Measurements from ENCODE around the gene TOM1L2.

The TOM1L2 gene

DNA sequence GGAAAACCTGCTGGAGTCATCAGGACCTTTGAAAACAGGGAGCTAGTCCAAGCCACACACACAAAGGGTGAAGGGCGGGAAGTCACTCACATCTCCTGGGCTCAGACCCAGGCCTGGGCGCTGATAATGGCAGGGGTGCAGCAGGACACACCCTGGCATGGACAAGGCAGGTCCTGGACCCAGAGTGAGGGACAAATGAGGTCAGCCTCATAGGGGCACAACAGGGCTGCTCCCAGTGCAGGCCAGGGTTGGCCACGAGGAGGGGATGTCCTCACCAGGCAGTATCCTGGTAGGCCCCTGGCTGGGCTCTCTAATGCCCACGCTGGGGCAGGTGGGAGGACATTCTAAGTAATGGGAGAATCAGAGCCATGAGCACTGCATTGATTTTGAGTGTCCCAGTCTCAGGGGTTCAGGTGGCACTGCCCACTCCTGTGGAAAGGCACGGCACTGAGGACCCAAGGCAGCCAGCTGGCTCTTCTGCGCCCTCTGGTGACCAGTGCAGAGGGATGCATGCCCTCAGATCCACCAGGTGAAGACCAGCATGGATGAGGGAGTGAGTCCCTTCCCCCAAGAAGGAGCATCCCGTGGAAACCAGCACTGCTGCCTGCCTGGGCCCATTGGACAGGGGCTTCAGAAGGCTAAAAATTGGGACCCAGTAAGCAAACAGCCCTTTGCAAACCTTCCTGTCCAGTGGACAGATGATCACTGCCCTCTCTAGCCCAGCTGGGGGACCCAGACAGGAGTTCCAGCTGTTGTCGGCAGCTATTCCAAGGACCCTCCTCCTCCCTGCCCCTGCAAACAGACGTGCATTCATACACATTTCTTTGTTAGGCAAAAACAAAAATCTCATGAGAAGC lies 112.1 kb downstream of the TOM1L2 start:
- no peak overlapping the region for H3K4me3 ChIP-seq (ENCODE audit: low read depth, low read length)
- H3K36me3 ChIP-seq = no peaks in the 10 kb centered on the region
- no peaks in the 10 kb centered on the region for H3K27me3 ChIP-seq
- H3K9me3 ChIP-seq = no peaks in the 10 kb centered on the region
- TF ChIP-seq, protein P1, sequence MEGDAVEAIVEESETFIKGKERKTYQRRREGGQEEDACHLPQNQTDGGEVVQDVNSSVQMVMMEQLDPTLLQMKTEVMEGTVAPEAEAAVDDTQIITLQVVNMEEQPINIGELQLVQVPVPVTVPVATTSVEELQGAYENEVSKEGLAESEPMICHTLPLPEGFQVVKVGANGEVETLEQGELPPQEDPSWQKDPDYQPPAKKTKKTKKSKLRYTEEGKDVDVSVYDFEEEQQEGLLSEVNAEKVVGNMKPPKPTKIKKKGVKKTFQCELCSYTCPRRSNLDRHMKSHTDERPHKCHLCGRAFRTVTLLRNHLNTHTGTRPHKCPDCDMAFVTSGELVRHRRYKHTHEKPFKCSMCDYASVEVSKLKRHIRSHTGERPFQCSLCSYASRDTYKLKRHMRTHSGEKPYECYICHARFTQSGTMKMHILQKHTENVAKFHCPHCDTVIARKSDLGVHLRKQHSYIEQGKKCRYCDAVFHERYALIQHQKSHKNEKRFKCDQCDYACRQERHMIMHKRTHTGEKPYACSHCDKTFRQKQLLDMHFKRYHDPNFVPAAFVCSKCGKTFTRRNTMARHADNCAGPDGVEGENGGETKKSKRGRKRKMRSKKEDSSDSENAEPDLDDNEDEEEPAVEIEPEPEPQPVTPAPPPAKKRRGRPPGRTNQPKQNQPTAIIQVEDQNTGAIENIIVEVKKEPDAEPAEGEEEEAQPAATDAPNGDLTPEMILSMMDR (IDR thresholded peaks at IDR 0.05; ENCODE audit: low read depth, low read length) = peak; percentile 87
- no peaks in the 10 kb centered on the region for H3K4me1 ChIP-seq
- peak; percentile 58 for DNase-seq

DNA sequence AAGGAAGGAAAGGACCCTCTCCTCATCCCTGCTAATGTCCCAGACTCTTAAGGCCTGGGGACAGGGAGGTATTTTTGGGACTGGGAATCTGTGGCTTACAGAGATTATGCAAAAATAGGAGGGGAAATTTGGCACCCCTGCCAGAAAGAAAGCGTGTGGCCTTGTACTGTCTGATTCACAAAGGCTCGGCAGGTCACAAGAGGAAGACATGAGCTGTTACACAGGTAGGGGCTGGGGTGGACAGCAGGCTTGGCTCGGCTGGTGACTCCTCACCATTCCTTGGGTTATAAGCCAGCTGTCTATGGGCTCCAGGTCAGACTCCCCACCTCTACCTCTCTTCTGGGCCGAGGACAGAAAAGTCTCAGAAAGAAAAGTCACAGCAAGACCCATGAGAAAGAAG lies 114.7 kb downstream of the TOM1L2 start:
- Histone ChIP-seq H3K9me3 (no peaks in the 10 kb centered on the region), H3K4me1 (no peaks in the 10 kb centered on the region), H3K4me3 (ENCODE audit: low read depth, low read length) (no peak overlapping the region), H3K36me3 (no peaks in the 10 kb centered on the region), H3K27me3 (no peaks in the 10 kb centered on the region)
- TF ChIP-seq, protein P1 (IDR thresholded peaks at IDR 0.05; ENCODE audit: low read depth, low read length) = no peak
- DNase-seq = no peak

DNA sequence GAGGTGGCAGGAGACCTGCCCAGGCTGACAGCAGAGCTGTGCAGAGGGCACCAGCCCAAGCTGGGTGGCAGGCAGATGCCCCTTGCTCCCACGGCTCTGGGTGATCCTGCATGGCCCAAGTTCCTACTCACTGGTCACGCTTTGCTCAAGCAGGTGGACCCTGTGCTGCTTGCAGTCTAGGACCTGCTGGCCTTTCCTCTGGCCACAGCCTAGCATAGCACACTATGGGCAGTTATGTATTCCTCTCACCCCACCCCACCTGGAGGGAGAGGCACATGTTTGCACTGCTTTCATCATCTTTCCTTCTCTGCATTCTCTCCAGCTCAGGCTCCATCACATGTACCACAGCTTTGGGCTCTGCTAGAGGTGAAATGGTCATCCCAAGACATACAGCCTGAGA lies 115.8 kb downstream of the TOM1L2 start:
- no peak overlapping the region for H3K4me3 ChIP-seq (ENCODE audit: low read depth, low read length)
- no peaks in the 10 kb centered on the region for H3K27me3 ChIP-seq
- DNase-seq = no peak
- TF ChIP-seq, protein P1 (IDR thresholded peaks at IDR 0.05; ENCODE audit: low read depth, low read length) = no peak
- H3K4me1 ChIP-seq = no peaks in the 10 kb centered on the region
- no peaks in the 10 kb centered on the region for H3K9me3 ChIP-seq
- no peaks in the 10 kb centered on the region for H3K36me3 ChIP-seq

DNA sequence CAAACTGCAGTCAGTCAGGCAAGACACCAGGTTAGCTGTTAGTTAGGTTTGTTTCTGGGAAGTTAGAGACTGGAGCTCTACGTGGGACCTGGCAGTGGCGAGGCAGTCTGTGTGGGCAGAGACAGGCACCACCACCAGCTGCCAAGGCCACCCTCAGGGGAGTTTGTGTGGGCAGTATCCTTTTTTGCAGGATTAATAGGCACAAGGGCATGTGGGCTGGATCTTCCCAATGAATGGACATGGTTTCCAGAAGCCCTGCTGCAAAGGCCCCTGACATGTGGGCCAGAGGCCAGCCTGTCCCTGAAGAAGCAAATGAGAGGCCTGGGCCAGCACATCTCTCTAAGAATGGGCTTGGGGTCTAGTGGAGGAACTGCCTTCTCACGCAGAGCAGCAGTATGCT lies 116.2 kb downstream of the TOM1L2 start:
- Histone ChIP-seq H3K4me1 (no peaks in the 10 kb centered on the region), H3K4me3 (ENCODE audit: low read depth, low read length) (no peak overlapping the region), H3K27me3 (no peaks in the 10 kb centered on the region), H3K36me3 (no peaks in the 10 kb centered on the region), H3K9me3 (no peaks in the 10 kb centered on the region)
- TF ChIP-seq, protein P1 (IDR thresholded peaks at IDR 0.05; ENCODE audit: low read depth, low read length) = no peak
- no peak for DNase-seq

DNA sequence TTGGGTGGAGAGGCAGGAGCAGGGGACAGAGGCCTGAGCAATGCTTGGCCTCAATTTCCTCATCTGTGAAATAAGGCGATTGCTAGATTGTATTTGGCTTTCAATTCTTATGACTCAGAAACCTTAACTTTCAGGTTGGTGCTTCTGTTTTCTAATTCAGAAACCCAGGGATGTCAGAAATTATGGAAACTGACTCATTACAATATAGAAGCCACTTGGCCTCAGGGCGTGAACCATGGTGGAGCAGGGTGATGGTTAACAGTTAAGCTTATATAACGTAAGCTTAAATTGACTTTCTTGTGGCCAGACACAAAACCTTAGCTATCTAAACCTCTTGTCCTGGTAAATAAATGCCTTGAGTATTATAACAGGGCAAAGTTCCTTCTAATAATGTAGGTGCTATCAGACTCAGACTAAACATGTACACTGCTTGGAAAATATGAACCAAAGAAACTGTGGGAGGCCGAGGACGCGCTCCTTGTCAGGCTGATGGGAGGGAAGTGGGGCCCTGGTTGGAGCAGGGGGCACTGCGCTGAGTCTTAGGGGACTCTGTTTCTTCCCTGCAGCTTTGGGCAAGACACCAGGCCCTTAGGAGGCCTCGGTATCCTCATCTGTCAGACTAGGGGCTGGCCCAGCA lies 118.3 kb downstream of the TOM1L2 start:
- Histone ChIP-seq H3K27me3 (no peaks in the 10 kb centered on the region), H3K4me1 (no peaks in the 10 kb centered on the region), H3K36me3 (no peaks in the 10 kb centered on the region), H3K9me3 (no peaks in the 10 kb centered on the region), H3K4me3 (ENCODE audit: low read depth, low read length) (no peak overlapping the region)
- DNase-seq = no peak
- TF ChIP-seq, protein P1 (IDR thresholded peaks at IDR 0.05; ENCODE audit: low read depth, low read length) = no peak

DNA sequence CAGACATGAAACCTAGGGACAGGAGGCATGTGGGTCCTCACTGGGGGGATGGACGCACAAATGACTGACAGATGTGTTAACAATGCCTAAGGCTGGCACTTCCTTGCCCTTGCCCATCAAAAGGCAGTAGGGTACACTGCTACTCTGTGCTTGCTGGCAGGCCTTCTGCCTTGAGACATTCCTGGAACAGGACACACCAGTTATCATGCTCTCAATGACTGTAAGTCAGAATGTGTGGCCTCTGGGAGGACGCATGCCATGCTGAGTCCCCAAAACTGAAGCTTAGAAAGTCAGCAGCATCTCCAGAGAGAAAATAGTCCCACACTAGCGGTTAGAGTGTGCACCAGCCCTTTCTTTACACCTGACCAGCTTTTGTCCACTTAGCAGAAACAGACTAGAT lies 119.3 kb downstream of the TOM1L2 start:
- Histone ChIP-seq H3K4me1 (no peaks in the 10 kb centered on the region), H3K36me3 (no peaks in the 10 kb centered on the region), H3K27me3 (no peaks in the 10 kb centered on the region), H3K4me3 (ENCODE audit: low read depth, low read length) (no peak overlapping the region), H3K9me3 (no peaks in the 10 kb centered on the region)
- TF ChIP-seq, protein P1 (IDR thresholded peaks at IDR 0.05; ENCODE audit: low read depth, low read length) = no peak
- no peak for DNase-seq
